ENCODE data around the gene LRTM2.

LRTM2 gene

DNA sequence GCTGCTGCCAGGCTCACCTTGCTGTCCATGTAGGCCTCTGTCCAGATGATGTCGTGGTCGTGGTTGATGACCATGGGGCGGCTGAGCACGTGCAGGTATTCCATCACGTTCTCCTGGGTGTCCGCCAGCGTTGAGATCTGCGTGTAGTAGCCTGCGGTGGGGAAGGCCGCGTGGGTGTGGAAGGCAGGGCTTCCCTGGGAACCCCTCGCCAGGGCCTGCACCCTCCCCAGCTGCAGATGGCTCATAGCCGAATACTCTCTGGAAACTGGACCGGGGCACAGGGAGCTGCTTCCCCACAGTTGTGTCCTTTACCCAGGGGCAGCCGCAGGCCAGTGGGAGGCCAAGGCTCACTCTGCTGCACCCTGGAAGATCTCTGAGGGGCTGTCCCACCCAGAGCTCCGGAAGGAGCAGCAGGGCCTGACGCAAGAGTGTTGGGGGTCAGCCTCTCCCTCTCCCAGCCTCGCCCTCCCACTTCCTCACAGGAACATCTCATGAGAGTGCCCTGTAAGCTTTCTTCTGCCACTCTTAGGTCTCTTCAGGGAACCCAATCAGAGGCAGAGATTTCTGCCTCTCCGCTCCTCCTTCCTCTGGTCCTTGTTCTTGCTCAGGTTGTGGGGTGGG lies 62.6 kb downstream of the LRTM2 start:
- TF ChIP-seq, protein P1, sequence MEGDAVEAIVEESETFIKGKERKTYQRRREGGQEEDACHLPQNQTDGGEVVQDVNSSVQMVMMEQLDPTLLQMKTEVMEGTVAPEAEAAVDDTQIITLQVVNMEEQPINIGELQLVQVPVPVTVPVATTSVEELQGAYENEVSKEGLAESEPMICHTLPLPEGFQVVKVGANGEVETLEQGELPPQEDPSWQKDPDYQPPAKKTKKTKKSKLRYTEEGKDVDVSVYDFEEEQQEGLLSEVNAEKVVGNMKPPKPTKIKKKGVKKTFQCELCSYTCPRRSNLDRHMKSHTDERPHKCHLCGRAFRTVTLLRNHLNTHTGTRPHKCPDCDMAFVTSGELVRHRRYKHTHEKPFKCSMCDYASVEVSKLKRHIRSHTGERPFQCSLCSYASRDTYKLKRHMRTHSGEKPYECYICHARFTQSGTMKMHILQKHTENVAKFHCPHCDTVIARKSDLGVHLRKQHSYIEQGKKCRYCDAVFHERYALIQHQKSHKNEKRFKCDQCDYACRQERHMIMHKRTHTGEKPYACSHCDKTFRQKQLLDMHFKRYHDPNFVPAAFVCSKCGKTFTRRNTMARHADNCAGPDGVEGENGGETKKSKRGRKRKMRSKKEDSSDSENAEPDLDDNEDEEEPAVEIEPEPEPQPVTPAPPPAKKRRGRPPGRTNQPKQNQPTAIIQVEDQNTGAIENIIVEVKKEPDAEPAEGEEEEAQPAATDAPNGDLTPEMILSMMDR (IDR thresholded peaks at IDR 0.05; ENCODE audit: low read depth, low read length, missing control alignments) = no peak
- DNase-seq (ENCODE audit: extremely low read depth, low read depth) = no peak
- H3K4me3 ChIP-seq (replicated peaks; ENCODE audit: low read depth, low read length) = no peak overlapping the region

DNA sequence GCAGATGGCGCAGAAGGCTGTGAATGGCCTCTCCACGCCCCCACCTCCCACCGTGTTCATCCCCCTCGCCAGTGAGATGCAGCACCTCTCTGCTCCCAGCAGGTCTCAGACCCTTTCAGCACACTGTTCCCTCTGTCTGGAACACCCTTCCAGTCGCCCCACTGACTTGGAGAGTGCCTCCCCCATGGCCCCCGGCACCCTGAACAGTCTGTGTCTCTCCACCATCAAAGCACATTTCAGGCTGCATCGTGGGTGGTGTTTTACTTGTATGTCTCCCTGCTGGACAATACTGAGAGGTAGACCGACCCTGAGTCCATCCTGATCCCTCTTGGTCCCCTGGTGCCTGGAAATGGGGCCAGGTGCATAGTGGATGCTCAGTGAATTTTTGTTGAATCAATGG lies 63.1 kb downstream of the LRTM2 start:
- DNase-seq (ENCODE audit: extremely low read depth, low read depth) = no peak
- TF ChIP-seq, protein P1 (IDR thresholded peaks at IDR 0.05; ENCODE audit: low read depth, low read length, missing control alignments) = no peak
- no peak overlapping the region for H3K4me3 ChIP-seq (replicated peaks; ENCODE audit: low read depth, low read length)

DNA sequence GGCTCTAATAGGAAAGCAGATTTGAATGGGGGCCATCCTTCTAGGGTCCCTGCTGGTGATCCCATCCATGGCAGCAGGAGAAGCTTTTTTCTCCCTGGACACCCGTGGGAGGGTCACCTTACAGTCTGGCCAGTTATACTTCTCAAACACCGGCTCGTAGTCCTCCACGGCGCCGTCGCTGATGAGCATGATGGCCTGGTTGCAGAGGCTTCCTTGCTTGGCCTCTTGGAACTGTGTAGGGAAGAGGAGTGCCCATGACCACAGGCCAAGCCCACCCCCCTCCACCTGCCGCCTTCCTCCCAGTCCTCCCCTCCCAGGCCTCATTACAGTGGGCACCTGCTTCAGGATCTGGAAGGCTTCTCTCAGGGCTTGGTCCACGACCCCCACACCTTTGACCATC lies 64.3 kb downstream of the LRTM2 start:
- no peak for DNase-seq (ENCODE audit: extremely low read depth, low read depth)
- no peak overlapping the region for H3K4me3 ChIP-seq (replicated peaks; ENCODE audit: low read depth, low read length)
- TF ChIP-seq, protein P1 (IDR thresholded peaks at IDR 0.05; ENCODE audit: low read depth, low read length, missing control alignments) = no peak

DNA sequence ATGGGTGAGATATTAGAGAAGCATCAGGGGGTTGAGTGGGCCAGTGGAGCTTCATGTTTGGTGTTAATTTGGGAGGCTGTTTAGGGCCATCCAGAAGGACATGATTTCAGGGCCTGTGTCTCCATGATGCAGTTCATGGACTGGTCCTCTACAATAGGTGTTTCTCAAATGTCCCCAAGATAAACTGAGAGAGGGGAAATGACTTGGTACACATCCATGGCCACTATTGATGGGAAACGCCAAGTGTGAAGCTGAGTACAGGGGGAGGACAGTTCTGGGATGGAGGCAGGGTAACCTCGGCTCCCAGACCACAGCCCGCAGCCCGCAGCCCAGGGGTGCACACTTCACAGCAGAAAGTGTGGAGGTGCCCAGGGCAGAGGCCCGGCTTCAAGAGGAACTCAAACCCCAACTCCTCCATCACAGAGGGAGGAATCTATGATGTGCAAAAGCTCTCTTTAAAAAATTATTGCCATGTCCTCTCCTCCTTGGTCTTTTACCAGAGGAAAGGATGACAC lies 64.8 kb downstream of the LRTM2 start:
- no peak overlapping the region for H3K4me3 ChIP-seq (replicated peaks; ENCODE audit: low read depth, low read length)
- TF ChIP-seq, protein P1 (IDR thresholded peaks at IDR 0.05; ENCODE audit: low read depth, low read length, missing control alignments) = no peak
- DNase-seq (ENCODE audit: extremely low read depth, low read depth) = no peak

DNA sequence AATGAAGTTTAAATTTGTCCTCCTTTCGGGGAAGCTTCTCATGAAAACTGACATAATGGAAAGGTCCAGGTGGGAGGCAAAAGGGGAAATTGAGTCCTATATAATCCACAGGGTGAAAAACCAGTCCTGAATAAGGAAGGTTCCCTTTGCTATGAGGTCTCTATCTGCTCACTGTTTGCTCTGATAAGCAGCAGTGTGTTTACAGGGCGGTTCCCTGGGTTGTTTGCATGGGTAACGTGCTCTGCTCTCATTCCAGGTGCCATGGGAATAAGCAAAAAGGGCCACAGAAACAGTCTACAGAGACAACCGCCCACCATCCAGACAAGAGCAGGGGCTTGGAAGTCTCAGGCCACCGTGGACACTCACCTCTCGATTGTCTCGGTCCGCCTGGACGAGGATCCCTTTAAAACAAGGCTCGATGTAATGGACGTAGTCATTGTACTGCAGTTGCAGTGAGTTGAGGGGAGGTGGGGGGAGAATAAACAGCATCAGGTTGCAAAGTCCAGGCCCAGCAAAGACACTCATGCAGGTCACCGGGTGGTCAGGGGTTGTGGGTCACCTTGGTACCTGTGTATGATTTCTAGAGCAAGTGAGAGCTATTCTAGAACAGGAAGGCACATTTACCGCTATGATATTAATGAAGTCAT lies 65.4 kb downstream of the LRTM2 start:
- no peak for DNase-seq (ENCODE audit: extremely low read depth, low read depth)
- H3K4me3 ChIP-seq (replicated peaks; ENCODE audit: low read depth, low read length) = no peak overlapping the region
- TF ChIP-seq, protein P1 (IDR thresholded peaks at IDR 0.05; ENCODE audit: low read depth, low read length, missing control alignments) = no peak
